Body of pancreas (tissue), 4 donors: ENCODE results near the gene NR6A1. TPM values are rescaled to one million over a fixed set of nuclear protein-coding genes. Genes with fewer than 3 reads are reported as not detected.
"Not testable (repeated sequence)": the region's sequence is repeated elsewhere in the genome, so short reads cannot be mapped to it uniquely, and the experiment has no call there.

Experiments
- ATAC-seq: fragments of 150-250 bp; one replicate; pipeline ENCODE4 v1.9.1; 2016
- DNase-seq, 4 donors: peaks; one replicate each; pipeline ENCODE4 v3.0.0-alpha.2; 2019
- H3K27ac ChIP-seq, 4 donors: fragments of 200-600 bp; sonication (generic); 1 replicate in 3 of 4; 2 replicates in 1 of 4; pipeline versions ENCODE4 v1.5.1 to v1.6.1; 2016 to 2019; ENCODE audit warnings: mild to moderate bottlenecking in 1 of 4, mixed read lengths in 1 of 4, moderate library complexity in 1 of 4
- H3K27me3 ChIP-seq, 2 donors: fragments of 200-600 bp; sonication (generic); one replicate each; pipeline ENCODE4 v1.6.0; 2016; ENCODE audit warnings: mild to moderate bottlenecking in 1 of 2
- H3K36me3 ChIP-seq, 2 donors: fragments of 200-600 bp; sonication (generic); replicated peaks in 1 of 2; 2 replicates each; pipeline ENCODE4 v1.5.1; 2016; ENCODE audit warnings: low read depth in 2 of 2; ENCODE audit not compliant: insufficient read depth in 1 of 2
- H3K4me1 ChIP-seq: fragments of 200-600 bp; sonication (generic); one replicate; pipeline ENCODE4 v1.6.0; 2016
- H3K4me3 ChIP-seq, 2 donors: fragments of 200-600 bp; sonication (generic); 1 replicate in 1 of 2; 2 replicates in 1 of 2; pipeline ENCODE4 v1.5.1; 2016 to 2019
- H3K9me3 ChIP-seq, 3 donors: fragments of 200-600 bp; sonication (generic); 1 replicate in 2 of 3; 2 replicates in 1 of 3; pipeline ENCODE4 v1.5.1; 2016
- POLR2A ChIP-seq, 3 donors: fragments of 450-650 bp; IDR thresholded peaks; one replicate each; pipeline ENCODE4 v1.6.1; 2016; ENCODE audit warnings: antibody characterized with exemption in 3 of 3, mild to moderate bottlenecking in 2 of 3
- WGBS, 2 donors: methylation state at CpG; one replicate each; pipeline ENCODE4 v1.1.5; 2017; 5-methylcytosine and 5-hydroxymethylcytosine counted together
- intact Hi-C: fragments of 100-400 bp; cut with DNase I; formaldehyde crosslinking; loops from one replicate; pipeline ENCODE4 v1.15.1; 2023
- total RNA-seq, 2 donors: library from RNA; depleted of rRNA; stranded (reverse); fragments of >200 nt; gene quantifications; one replicate each; pipeline ENCODE4 v1.1.0, GENCODE V29; 2016
- TF ChIP-seq, protein P1 (sequence below), 7 experiments: fragments of 450-650 bp in 4 of 7; fragments of 200-600 bp in 3 of 7; sonication (generic) in 3 of 7; IDR thresholded peaks; one replicate each; pipeline ENCODE4 v1.5.1; 2016 to 2019; ENCODE audit warnings: antibody characterized with exemption in 7 of 7

NR6A1 gene
- total RNA-seq, 2 donors from 2014 or later = 3.3 to 3.9 TPM

DNA sequence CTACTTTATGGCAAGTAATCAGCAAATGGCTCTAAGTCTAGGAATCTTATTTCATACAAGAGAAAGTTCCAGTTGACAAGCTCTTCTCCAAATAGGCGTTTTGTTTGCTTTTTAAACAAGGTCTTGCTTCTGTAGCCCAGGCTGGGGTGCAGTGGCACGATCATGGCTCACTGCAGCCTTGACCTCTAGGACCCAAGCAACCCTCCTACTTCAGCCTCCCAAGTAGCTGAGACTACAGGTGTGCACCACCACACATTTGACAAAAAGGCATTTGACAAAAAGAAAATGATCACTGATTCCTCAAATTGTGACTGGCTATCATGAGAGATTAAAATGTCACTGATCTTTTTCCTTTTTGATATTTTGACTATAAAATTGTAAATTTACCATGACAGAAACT lies 31.8 kb downstream of the NR6A1 start:
- no peak for DNase-seq
- H3K27me3 ChIP-seq = no peaks in the 10 kb centered on the region
- intact Hi-C loops = no loop called here

DNA sequence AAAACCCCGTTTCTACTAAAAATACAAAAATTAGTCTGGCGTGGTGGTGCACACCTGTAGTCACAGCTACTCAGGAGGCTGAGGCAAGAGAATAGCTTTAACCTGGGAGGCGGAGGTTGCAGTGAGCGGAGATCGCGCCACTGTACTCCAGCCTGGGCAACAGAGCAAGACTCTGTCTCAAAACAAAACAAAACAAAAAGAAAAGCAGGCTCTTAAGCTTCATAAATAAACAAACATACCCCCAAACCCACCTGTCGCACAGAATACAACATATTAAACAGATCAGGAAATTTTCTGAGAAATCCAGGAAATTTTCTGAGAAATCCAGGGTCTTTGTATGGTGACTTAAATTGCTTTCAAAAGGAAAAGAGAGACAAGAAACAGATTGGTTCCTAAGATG lies 33.0 kb downstream of the NR6A1 start:
- DNase-seq, ATAC-seq, H3K4me3 ChIP-seq, H3K27ac ChIP-seq, H3K27me3 ChIP-seq, intact Hi-C loops, H3K9me3 ChIP-seq, H3K36me3 ChIP-seq: not testable (repeated sequence)
- peaks cover 12% of the 10 kb centered on the region for H3K4me1 ChIP-seq
- WGBS, 2 donors = 90 to 94% methylated on average over 7 of the region's 7 CpGs

More for the DNA sequence above, 31.8 kb downstream of the NR6A1 start:
- TF ChIP-seq, protein P1, sequence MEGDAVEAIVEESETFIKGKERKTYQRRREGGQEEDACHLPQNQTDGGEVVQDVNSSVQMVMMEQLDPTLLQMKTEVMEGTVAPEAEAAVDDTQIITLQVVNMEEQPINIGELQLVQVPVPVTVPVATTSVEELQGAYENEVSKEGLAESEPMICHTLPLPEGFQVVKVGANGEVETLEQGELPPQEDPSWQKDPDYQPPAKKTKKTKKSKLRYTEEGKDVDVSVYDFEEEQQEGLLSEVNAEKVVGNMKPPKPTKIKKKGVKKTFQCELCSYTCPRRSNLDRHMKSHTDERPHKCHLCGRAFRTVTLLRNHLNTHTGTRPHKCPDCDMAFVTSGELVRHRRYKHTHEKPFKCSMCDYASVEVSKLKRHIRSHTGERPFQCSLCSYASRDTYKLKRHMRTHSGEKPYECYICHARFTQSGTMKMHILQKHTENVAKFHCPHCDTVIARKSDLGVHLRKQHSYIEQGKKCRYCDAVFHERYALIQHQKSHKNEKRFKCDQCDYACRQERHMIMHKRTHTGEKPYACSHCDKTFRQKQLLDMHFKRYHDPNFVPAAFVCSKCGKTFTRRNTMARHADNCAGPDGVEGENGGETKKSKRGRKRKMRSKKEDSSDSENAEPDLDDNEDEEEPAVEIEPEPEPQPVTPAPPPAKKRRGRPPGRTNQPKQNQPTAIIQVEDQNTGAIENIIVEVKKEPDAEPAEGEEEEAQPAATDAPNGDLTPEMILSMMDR (IDR thresholded peaks at IDR 0.05) = no peak
- TF ChIP-seq POLR2A (IDR thresholded peaks at IDR 0.05) = no peak
- no peaks in the 10 kb centered on the region for H3K9me3 ChIP-seq
- H3K4me3 ChIP-seq = no peak overlapping the region
- ATAC-seq = no peak
- H3K4me1 ChIP-seq = peaks cover 2% of the 10 kb centered on the region
- 63 to 68% methylated on average over 2 of the region's 2 CpGs for whole genome bisulfite sequencing, 2 donors
- no peaks in the 10 kb centered on the region for H3K36me3 ChIP-seq
- H3K27ac ChIP-seq = no peak overlapping the region

DNA sequence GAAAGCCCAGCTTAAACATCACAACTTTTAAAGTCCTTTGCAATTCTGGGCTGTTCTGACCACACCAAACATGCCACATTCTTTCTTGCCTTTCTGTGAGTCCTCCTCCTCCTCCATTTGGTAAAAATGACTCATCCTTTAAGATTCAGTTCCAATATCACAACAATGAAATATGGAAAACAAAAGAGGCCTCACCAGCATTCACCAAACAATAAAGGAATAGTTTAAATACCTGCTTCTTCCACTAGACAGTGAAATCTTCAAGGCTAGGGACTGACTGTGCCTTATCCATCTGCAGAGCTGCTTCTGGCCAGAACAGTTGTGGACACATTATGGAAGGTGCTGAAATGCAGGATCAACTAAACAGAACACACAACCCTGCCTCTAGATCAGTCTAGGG lies 36.0 kb downstream of the NR6A1 start:
- no peaks in the 10 kb centered on the region for H3K36me3 ChIP-seq
- no peak for ATAC-seq
- TF ChIP-seq, protein P1 (IDR thresholded peaks at IDR 0.05) = no peak
- no peak for TF ChIP-seq POLR2A (IDR thresholded peaks at IDR 0.05)
- peak overlapping the region in 3 of 4 donors; percentile 9 to 74 (median 71) for H3K27ac ChIP-seq
- no peaks in the 10 kb centered on the region for H3K9me3 ChIP-seq
- intact Hi-C loops = no loop called here
- no peak for DNase-seq
- H3K27me3 ChIP-seq = no peaks in the 10 kb centered on the region
- no peak overlapping the region for H3K4me3 ChIP-seq
- peaks cover 12% of the 10 kb centered on the region for H3K4me1 ChIP-seq

DNA sequence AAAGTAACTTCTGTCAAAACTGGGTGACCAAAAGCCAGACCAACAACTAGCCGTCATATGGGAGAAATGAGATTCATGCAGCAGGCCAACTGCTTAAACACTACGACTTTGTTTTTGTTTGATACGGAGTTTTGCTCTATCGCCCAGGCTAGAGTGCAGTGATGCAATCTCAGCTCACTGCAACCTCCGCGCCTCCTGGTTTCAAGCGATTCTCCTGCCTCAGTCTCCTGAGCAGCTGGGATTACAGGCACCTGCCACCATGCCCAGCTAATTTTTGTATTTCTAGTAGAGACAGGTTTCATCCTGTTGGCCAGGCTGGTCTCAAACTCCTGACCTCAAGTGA lies 36.4 kb downstream of the NR6A1 start:
- H3K9me3 ChIP-seq, H3K27me3 ChIP-seq, H3K4me3 ChIP-seq, intact Hi-C loops, H3K36me3 ChIP-seq, ATAC-seq, DNase-seq: not testable (repeated sequence)
- Histone ChIP-seq H3K4me1 (peaks cover 12% of the 10 kb centered on the region), H3K27ac (peak overlapping the region in 3 of 4 donors; percentile 68 to 74 (median 71))
- WGBS, 2 donors = 86 to 88% methylated on average over 7 of the region's 7 CpGs

DNA sequence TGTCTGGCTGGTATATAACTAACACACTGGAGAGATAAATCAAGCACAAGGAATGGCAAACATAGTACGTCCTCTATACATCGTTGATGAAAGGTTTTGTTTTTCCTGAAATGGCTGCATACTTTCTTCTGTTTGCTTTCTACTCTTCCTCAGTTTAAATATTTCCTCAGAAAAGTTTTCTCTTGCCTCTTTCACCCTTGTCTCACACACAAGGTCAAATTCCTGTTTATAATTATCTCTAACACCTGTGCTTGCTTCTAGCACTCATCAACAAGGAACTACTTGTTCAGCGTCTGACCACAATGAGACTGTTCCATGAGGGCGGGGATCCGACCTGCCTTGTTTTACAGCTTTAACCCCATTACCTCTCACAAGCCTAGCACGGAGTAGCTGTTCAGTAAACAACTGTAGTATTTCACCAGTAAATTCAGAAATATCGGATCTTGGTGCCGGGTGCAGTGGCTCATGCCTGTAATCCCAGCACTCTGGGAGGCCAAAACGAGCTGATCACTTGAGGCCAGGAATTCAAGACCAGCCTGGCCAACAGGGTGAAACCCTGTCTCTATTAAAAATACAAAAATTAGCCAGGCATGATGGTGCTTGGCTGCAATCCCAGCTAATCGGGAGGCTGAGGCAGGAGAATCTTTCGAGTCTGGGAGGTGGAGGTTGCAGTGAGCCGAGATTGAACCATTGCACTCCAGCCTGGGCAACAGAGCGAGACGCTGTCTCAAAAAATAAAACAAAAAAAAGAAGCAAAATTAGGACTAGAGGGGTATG lies 37.0 kb downstream of the NR6A1 start:
- DNase-seq (peak; percentile 31 to 50 (median 43)), ATAC-seq (peak; percentile 89)
- TF ChIP-seq POLR2A (IDR thresholded peaks at IDR 0.05) = no peak
- TF ChIP-seq, protein P1 (IDR thresholded peaks at IDR 0.05) = no peak
- Histone ChIP-seq H3K27me3 (no peaks in the 10 kb centered on the region), H3K4me3 (no peak overlapping the region), H3K4me1 (peaks cover 12% of the 10 kb centered on the region), H3K9me3 (no peaks in the 10 kb centered on the region), H3K36me3 (no peaks in the 10 kb centered on the region), H3K27ac (peak overlapping the region; percentile 45 to 74 (median 70))
- 46 to 52% methylated on average over 12 to 14 of the region's 14 CpGs for WGBS, 2 donors
- intact Hi-C loops = no loop called here

DNA sequence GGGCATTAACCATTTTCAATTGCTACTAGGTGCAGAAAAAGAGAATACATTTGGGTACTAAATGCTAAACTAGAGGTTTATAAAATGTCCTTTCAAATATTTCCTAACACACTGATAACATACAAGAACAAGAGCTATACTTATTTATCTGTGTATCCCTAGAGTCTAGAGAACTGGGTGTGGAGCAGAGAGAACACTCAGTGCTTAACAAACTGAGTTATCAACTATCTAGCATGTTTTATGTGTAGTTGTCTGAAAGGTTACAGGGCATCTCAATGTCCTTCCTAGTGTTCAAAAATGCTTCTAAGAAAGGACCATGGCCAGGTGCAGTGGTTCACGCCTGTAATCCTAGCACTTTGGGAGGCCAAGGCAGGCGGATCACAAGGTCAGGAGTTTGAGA lies 40.3 kb downstream of the NR6A1 start:
- Histone ChIP-seq H3K27ac (no peak overlapping the region), H3K9me3 (no peaks in the 10 kb centered on the region), H3K4me1 (peaks cover 12% of the 10 kb centered on the region), H3K36me3 (no peaks in the 10 kb centered on the region), H3K4me3 (no peak overlapping the region), H3K27me3 (no peaks in the 10 kb centered on the region)
- ATAC-seq (no peak), DNase-seq (no peak)
- intact Hi-C loops = no loop called here
- TF ChIP-seq, protein P1 (IDR thresholded peaks at IDR 0.05) = no peak
- TF ChIP-seq POLR2A (IDR thresholded peaks at IDR 0.05) = no peak
- WGBS, 2 donors = 73 to 77% methylated on average over 2 of the region's 2 CpGs
